Activated naive CD8-positive, alpha-beta T cell (primary cell): ENCODE results near the gene TP53TG3B.
"Not testable (repeated sequence)": the region's sequence is repeated elsewhere in the genome, so short reads cannot be mapped to it uniquely, and the experiment has no call there.

Experiments
- H3K27ac Mint-ChIP-seq: one replicate; pipeline ENCODE4 v1.8.0; 2021; ENCODE audit warnings: mixed read lengths
- H3K27me3 Mint-ChIP-seq: one replicate; pipeline ENCODE4 v1.8.0; 2021; ENCODE audit warnings: mixed read lengths
- H3K36me3 Mint-ChIP-seq: one replicate; pipeline ENCODE4 v1.8.0; 2021; ENCODE audit warnings: mixed read lengths
- H3K4me1 Mint-ChIP-seq: one replicate; pipeline ENCODE4 v1.8.0; 2021; ENCODE audit warnings: low read depth, mixed read lengths
- H3K4me3 Mint-ChIP-seq: one replicate; pipeline ENCODE4 v1.8.0; 2021; ENCODE audit warnings: mild to moderate bottlenecking, mixed read lengths
- H3K9me3 Mint-ChIP-seq: one replicate; pipeline ENCODE4 v1.8.0; 2021; ENCODE audit warnings: low read depth, mixed read lengths

TP53TG3B gene, protein sequence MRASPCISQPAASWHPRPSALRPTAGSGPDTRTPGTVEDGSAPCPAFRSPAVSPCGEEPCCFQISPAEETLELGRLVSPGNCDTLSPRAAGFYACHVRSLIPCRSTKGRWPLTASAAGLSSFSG

DNA sequence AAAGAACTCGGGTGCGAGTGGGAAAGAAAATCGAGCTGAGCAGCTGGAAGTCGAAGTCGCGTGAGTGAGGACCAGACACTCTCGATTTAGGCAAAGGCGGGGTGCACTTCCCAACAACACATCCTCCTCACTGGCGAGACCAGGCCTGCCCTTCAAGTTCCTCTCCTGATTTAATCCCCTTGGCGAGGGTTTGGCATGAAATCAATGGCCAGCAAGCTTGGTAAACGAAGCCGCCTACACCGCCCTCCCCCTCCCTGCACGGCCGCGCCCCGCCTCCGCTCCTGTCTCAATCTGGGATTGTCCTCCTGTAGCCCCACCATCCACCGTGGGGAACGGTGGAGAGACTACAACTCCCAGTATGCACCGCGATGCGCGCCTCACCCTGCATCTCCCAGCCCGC is at the start of gene TP53TG3B:
TSS of gene TP53TG3B (plus strand) at position 301 of the 400 bp plus-strand sequence. CDS start at position 369, 68 bp downstream.
- H3K9me3 Mint-ChIP-seq, H3K4me3 Mint-ChIP-seq, H3K27me3 Mint-ChIP-seq, H3K27ac Mint-ChIP-seq, H3K4me1 Mint-ChIP-seq, H3K36me3 Mint-ChIP-seq: not testable (repeated sequence)

DNA sequence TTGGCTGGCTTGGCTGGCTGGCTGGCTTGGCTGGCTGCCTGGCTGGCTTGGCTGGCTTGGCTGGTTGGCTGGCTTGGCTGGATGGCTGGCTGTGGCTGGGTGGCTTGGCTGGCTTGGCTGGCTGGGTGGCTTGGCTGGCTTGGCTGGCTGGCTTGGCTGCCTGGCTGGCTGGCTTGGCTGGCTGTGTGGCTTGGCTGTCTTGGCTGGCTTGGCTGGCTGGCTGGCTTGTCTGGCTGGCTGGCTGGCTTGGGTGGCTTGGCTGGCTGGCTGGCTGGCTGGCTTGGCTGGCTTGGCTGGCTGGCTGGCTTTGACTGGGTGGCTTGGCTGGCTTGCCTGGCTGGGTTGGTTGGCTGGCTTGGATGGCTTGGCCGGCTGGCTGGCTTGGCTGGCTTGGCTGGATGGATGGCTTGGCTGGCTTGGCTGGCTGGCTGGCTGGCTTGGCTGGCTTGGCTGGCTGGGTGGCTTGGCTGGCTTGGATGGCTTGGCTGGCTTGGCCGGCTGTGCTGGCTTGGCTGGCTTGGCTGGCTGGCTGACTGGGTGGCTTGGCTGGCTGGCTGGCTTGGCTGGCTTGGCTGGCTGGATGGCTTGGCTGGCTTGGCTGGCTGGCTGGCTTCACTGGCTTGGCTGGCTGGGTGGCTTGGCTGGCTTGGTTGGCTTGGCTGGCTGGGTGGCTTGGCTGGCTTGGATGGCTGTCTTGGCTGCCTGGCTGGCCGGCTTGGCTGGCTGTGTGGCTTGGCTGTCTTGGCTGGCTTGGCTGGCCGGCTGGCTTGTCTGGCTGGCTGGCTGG is 24.2 kb upstream of the TP53TG3B start:
- not testable (repeated sequence) for H3K27ac Mint-ChIP-seq, H3K4me3 Mint-ChIP-seq, H3K4me1 Mint-ChIP-seq, H3K36me3 Mint-ChIP-seq, H3K27me3 Mint-ChIP-seq, H3K9me3 Mint-ChIP-seq

DNA sequence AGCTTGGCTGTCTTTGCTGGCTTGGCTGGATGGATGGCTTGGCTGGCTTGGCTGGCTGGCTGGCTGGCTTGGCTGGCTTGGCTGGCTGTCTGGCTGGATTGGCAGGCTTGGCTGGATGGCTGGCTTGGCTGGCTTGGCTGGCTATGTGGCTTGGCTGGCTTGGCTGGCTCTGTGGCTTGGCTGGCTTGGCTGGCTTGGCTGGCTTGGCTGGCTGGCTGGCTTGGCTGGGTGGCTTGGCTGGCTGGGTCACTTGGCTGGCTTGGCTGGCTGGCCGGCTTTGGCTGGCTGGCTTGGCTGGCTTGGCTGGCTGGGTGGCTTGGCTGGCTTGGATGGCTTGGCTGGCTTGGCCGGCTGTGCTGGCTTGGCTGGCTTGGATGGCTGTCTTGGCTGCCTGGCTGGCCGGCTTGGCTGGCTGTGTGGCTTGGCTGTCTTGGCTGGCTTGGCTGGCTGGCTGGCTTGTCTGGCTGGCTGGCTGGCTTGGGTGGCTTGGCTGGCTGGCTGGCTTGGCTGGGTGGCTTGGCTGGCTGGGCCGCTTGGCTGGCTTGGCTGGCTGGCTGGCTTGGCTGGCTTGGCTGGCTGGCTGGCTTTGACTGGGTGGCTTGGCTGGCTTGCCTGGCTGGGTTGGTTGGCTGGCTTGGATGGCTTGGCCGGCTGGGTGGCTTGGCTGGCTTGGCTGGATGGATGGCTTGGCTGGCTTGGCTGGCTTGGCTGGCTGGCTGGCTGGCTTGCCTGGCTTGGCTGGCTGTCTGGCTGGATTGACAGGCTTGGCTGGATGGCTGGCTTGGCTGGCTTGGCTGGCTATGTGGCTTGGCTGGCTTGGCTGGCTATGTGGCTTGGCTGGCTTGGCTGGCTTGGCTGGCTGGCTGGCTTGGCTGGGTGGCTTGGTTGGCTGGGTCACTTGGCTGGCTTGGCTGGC is 22.8 kb upstream of the TP53TG3B start:
- H3K4me1 Mint-ChIP-seq, H3K27ac Mint-ChIP-seq, H3K4me3 Mint-ChIP-seq, H3K9me3 Mint-ChIP-seq, H3K27me3 Mint-ChIP-seq, H3K36me3 Mint-ChIP-seq: not testable (repeated sequence)

DNA sequence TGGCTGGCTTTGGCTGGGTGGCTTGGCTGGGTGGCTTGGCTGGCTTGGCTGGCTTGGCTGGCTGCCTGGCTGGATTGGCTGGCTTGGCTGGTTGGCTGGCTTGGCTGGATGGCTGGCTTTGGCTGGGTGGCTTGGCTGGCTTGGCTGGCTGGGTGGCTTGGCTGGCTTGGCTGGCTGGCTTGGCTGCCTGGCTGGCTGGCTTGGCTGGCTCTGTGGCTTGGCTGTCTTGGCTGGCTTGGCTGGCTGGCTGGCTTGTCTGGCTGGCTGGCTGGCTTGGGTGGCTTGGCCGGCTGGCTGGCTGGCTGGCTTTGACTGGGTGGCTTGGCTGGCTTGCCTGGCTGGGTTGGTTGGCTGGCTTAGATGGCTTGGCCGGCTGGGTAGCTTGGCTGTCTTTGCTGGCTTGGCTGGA is 22.1 kb upstream of the TP53TG3B start:
- not testable (repeated sequence) for H3K4me3 Mint-ChIP-seq, H3K9me3 Mint-ChIP-seq, H3K36me3 Mint-ChIP-seq, H3K27ac Mint-ChIP-seq, H3K27me3 Mint-ChIP-seq, H3K4me1 Mint-ChIP-seq

DNA sequence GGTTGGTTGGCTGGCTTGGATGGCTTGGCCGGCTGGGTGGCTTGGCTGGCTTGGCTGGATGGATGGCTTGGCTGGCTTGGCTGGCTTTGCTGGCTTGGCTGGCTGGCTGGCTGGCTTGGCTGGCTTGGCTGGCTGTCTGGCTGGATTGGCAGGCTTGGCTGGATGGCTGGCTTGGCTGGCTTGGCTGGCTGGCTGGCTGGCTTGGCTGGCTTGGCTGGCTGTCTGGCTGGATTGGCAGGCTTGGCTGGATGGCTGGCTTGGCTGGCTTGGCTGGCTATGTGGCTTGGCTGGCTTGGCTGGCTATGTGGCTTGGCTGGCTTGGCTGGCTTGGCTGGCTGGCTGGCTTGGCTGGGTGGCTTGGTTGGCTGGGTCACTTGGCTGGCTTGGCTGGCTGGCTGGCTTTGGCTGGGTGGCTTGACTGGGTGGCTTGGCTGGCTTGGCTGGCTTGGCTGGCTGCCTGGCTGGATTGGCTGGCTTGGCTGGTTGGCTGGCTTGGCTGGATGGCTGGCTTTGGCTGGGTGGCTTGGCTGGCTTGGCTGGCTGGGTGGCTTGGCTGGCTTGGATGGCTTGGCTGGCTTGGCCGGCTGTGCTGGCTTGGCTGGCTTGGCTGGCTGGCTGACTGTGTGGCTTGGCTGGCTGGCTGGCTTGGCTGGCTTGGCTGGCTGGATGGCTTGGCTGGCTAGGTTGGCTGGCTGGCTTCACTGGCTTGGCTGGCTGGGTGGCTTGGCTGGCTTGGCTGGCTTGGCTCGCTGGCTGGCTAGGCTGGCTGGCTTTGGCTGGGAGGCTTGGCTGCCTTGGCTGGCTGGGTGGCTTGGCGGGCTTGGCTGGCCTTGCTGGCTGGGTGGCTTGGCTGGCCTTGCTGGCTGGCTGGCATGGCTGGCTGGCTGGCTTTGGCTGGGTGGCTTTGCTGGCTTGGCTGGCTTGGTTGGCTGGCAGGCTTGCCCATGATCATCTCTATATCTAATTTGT is 21.3 kb upstream of the TP53TG3B start:
- H3K27ac Mint-ChIP-seq, H3K4me3 Mint-ChIP-seq, H3K27me3 Mint-ChIP-seq, H3K36me3 Mint-ChIP-seq, H3K9me3 Mint-ChIP-seq, H3K4me1 Mint-ChIP-seq: not testable (repeated sequence)
